Upper lobe of left lung (tissue), 4 donors: Measurements from ENCODE around the gene LYPD3.
"Not testable (repeated sequence)": the region's sequence is repeated elsewhere in the genome, so short reads cannot be mapped to it uniquely, and the experiment has no call there.

Source experiments
- CTCF ChIP-seq, 6 experiments: fragments of 450-650 bp in 4 of 6; fragments of 200-600 bp in 2 of 6; sonication (generic) in 2 of 6; IDR thresholded peaks; one replicate each; pipeline ENCODE4 v1.5.1; 2016 to 2019; ENCODE audit warnings: antibody characterized with exemption in 6 of 6
- EP300 ChIP-seq, 4 donors: sonication (generic); formaldehyde crosslinking; IDR thresholded peaks; one replicate each; pipeline ENCODE4 v1.5.1; 2017; ENCODE audit warnings: antibody characterized with exemption in 4 of 4, control low read depth in 2 of 4
- POLR2A ChIP-seq, 4 donors: fragments of 450-650 bp; IDR thresholded peaks; one replicate each; pipeline ENCODE4 v1.5.1; 2016 to 2017; ENCODE audit warnings: antibody characterized with exemption in 4 of 4, mild to moderate bottlenecking in 2 of 4
- POLR2AphosphoS5 ChIP-seq, 2 donors: sonication (generic); formaldehyde crosslinking; IDR thresholded peaks; one replicate each; pipeline ENCODE4 v1.5.1; 2017; ENCODE audit warnings: antibody characterized with exemption in 2 of 2

- TF ChIP-seq POLR2AphosphoS5, CTCF, POLR2A, EP300 (IDR thresholded peaks at IDR 0.05): not testable (repeated sequence)
Observed at GRCh38 chr19:43444091-43444490, 21.3 kb downstream of the LYPD3 start.
